GM03348 (cell line): ENCODE measurements around the gene SEMA4A.
A peak's percentile ranks its signal among the peaks of the same experiment; 100 is the strongest.
"Not testable (repeated sequence)": the region's sequence is repeated elsewhere in the genome, so short reads cannot be mapped to it uniquely, and the experiment has no call there.

Source experiments
- DNase-seq: peaks from one replicate; pipeline ENCODE4 v3.0.0; 2012; ENCODE audit warnings: low spot score

The SEMA4A gene

DNA sequence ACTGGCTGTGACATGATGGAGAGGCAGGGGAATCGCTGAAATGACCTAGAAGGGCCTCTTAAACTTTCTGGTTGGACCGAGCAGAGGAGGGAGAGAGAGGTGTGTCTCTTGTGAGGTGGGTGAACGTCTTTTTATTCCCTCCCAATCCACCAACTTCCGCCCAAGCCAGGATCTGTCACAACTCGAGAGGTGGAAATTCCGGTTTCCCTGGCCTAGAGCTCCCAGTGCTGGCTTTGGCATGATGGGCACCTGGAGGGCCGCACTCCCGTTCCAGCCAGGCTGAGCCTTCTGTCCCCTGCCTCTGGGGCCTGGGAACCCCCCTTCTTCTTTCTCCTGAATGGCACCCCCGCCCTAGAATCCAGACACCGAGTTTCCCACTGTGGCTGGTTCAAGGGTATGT is at the start of gene SEMA4A:
Gene SEMA4A (plus strand): TSS at position 224 of the 400 bp plus-strand sequence. CDS start 994 bp downstream, outside the sequence.
- no peak for DNase-seq

- peak; percentile 87 for DNase-seq
Measured at GRCh38 chr1:156104065-156104810, 49.1 kb upstream of the SEMA4A start.

GRCh38 chr1:156104861-156105832 is 48.2 kb upstream of the SEMA4A start:
- peak; percentile 74 for DNase-seq

GRCh38 chr1:156106624-156107488 is 46.5 kb upstream of the SEMA4A start:
- DNase-seq, result no peak

GRCh38 chr1:156108057-156108456 is 45.3 kb upstream of the SEMA4A start:
- no peak for DNase-seq

GRCh38 chr1:156108664-156109241 is 44.6 kb upstream of the SEMA4A start:
- no peak for DNase-seq

- DNase-seq, result no peak
Measured at GRCh38 chr1:156110252-156110651, 43.1 kb upstream of the SEMA4A start.

GRCh38 chr1:156111355-156111962 is 41.9 kb upstream of the SEMA4A start:
- DNase-seq, result no peak

DNA sequence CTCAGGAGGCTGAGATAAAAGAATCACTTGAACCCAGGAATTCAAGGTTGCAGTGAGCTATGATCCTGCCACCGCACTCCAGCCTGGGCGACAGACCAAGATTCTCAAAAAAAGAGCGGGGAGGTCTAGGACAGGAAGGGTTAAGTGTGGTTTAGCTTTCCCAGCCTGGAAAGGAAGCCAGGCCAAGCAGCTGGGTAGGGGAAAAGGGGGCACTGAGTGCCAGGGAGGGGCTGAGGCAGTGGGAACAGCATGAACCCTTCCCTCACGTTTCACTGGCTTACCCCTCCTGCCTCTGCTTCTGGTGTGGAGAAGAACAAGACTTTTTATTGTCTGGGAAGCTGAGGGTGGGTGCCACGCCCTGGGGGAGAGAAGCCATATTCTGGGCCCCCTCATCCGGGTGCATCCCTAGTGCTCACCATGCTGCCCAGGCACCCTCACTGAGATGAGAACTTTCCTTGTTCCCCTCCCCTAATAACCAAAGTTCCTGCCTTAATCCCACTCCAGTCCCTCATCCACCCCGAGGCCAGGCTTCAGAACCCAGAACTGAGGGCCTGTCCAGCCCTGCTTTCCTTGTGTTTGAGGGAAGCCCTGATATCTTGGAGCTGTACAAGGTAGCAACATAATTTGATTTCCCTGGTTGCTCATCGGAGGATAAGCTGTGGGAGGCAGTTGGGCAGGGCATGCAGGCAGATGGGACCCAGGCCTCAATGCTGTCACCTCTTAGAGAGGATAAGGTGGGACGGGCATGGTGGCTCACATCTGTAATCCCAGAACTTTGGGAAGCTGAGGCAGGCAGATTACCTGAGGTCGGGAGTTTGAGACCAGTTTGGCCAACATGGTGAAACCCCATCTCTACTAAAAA is 40.9 kb upstream of the SEMA4A start:
- no peak for DNase-seq

DNA sequence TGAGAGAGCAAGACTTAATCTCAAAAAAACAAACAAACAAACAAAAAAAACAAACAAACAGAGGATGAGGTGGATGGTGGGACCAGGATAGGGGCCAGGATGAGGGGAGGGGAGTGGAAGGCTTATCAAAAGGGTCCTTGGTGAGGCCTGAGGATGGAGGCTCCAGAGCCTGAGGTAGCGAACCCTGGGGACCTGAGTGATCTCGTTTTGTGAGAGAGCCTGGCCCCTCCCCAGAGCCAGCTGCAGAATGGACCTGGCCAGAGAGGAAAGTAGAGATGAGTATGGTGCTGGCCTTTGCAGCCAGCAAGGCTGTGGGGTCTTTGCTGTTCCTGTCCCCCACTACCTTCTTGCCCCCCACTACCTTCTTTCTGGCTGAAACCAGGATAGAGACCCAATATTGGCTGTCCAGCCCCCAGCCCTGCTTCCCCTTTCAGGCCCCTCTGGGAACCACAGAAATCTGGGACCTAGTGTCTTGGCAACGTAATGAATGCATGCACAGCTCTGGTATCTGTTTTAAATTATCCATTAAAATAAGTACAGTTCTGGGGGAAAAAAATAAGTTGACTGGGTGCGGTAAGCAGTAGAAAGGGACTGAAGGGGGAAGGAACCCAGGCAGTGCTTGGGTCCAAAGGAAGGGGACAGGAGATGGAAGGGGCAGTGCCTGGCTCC is 40.0 kb upstream of the SEMA4A start:
- peak; percentile 33 for DNase-seq

DNA sequence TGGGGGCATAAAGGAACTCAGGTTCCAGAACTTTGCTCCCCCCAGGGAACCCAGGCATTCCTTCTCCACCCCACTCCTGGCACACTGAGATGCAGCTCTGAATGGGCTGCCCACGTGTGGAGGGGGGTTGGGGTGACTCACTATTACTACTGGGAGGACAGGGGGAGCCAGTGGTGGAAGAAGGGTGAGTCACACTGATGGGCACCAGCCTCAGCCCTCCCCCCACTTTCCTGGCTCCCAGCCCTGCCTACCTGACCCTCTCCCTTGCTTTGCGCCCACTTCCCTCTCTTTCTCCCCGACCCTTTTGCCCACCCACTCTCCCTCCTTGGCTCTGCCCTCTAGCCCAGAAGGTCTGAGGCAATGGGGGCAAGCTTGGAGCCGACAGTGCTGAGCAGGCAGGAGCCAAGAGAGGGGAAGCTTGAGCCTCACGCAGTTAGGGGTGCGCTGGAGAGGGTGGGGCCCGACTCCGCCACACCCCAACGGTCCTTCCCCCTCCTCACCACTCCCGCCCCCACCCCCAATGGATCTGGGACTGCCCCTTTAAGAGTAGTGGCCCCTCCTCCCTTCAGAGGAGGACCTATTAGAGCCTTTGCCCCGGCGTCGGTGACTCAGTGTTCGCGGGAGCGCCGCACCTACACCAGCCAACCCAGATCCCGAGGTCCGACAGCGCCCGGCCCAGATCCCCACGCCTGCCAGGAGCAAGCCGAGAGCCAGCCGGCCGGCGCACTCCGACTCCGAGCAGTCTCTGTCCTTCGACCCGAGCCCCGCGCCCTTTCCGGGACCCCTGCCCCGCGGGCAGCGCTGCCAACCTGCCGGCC is 39.1 kb upstream of the SEMA4A start, which contains the start of gene LMNA:
Gene LMNA (plus strand): TSS at position 611 of the 818 bp plus-strand sequence. CDS start 208 bp downstream, outside the sequence.
- DNase-seq, result peak; percentile 93

DNA sequence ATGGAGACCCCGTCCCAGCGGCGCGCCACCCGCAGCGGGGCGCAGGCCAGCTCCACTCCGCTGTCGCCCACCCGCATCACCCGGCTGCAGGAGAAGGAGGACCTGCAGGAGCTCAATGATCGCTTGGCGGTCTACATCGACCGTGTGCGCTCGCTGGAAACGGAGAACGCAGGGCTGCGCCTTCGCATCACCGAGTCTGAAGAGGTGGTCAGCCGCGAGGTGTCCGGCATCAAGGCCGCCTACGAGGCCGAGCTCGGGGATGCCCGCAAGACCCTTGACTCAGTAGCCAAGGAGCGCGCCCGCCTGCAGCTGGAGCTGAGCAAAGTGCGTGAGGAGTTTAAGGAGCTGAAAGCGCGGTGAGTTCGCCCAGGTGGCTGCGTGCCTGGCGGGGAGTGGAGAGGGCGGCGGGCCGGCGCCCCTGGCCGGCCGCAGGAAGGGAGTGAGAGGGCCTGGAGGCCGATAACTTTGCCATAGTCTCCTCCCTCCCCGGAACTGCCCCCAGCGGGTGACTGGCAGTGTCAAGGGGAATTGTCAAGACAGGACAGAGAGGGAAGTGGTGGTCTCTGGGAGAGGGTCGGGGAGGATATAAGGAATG is 38.4 kb upstream of the SEMA4A start:
- peak; percentile 30 for DNase-seq

- peak; percentile 63 for DNase-seq
Measured at GRCh38 chr1:156115514-156116374, 37.6 kb upstream of the SEMA4A start.

- not testable (repeated sequence) for DNase-seq
Measured at GRCh38 chr1:156116731-156117130, 36.7 kb upstream of the SEMA4A start.

- DNase-seq, result no peak
Measured at GRCh38 chr1:156117414-156118176, 35.8 kb upstream of the SEMA4A start.

DNA sequence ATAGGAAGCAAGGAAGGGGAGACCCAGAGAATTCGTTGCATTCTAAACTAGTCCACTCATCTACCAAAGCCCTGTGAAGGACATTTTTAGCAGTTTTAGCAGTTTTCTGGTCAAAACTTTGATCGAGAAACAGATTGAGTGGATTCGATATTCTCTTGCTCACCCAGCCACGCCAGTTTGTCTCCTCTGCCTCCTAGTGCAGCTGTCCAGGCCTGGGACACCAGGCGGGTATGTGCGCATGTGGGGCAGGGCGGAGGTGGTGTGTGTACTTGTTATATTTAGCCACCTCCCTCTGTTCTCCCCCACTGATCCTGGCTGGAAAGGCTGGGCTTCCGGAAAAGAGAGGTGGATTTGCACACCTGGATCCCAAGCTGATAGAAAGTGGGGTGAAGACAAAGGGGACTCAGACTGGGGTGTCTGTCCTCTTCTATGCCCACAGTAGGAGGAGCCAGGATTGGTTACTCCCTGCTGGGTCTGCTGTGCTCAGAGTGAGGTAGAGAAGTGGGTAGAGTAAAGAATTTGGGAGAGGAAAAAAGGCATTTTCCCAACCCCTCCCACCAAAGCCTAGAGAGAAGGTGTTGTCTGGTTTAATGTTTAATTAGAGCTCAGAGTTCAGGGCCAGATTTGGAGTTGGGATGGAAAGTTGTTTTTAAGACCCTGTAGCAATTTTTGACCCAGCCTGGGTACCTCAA is 35.1 kb upstream of the SEMA4A start:
- peak; percentile 33 for DNase-seq
